PFSK-1 (cell line): ENCODE results near the gene RSRC1.

Experiments used
- FOXP2 ChIP-seq: optimal IDR thresholded peaks from 2 replicates; pipeline ENCODE3; 2011; ENCODE audit warnings: borderline replicate concordance, control low read depth, inconsistent platforms; ENCODE audit not compliant: insufficient read depth; ENCODE audit errors: extremely low read length, extremely low read depth
- POLR2AphosphoS5 ChIP-seq: IDR thresholded peaks from 2 replicates; pipeline ENCODE4 v1.6.1; 2012; ENCODE audit warnings: low read depth, mild to moderate bottlenecking, control low read depth, low read length, moderate library complexity
- SIN3A ChIP-seq: IDR thresholded peaks from 2 replicates; pipeline ENCODE4 v1.6.1; 2012; ENCODE audit warnings: mild to moderate bottlenecking, low read length, moderate library complexity, borderline replicate concordance; ENCODE audit not compliant: insufficient read depth
- TAF1 ChIP-seq: IDR thresholded peaks from 2 replicates; pipeline ENCODE4 v1.6.1; 2012; ENCODE audit warnings: low read length, control low read depth, borderline replicate concordance; ENCODE audit not compliant: insufficient read depth
- TF ChIP-seq, protein P1 (sequence below), 2 experiments: IDR thresholded peaks; 2 replicates each; pipeline versions ENCODE4 v1.6.1 to v1.8.0; 2011 to 2012; ENCODE audit warnings: low read depth in 2 of 2, low read length in 2 of 2, control low read depth in 1 of 2, inconsistent platforms in 1 of 2, mild to moderate bottlenecking in 1 of 2, moderate library complexity in 1 of 2; ENCODE audit not compliant: insufficient read depth in 1 of 2

RSRC1 gene

DNA sequence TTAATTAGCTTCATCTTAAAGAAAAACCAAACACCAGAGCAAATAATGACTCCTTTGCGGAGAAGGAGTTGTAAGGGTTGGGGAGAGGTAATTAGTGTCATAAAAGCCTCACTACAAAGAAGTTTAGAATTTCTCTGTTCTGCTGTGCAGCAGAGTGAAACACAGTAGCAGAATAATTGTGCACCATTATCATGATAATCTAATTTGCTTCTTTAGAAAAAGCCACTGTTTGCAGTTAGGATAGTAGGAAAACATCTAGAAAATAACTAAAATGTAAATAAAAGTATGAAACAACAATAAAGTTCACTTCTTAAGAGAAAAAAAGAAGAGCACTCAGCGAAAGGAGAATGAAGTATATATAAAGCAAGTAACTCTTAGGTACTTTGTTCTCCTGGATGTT lies 9.2 kb upstream of the RSRC1 start:
- no peak for TF ChIP-seq POLR2AphosphoS5

DNA sequence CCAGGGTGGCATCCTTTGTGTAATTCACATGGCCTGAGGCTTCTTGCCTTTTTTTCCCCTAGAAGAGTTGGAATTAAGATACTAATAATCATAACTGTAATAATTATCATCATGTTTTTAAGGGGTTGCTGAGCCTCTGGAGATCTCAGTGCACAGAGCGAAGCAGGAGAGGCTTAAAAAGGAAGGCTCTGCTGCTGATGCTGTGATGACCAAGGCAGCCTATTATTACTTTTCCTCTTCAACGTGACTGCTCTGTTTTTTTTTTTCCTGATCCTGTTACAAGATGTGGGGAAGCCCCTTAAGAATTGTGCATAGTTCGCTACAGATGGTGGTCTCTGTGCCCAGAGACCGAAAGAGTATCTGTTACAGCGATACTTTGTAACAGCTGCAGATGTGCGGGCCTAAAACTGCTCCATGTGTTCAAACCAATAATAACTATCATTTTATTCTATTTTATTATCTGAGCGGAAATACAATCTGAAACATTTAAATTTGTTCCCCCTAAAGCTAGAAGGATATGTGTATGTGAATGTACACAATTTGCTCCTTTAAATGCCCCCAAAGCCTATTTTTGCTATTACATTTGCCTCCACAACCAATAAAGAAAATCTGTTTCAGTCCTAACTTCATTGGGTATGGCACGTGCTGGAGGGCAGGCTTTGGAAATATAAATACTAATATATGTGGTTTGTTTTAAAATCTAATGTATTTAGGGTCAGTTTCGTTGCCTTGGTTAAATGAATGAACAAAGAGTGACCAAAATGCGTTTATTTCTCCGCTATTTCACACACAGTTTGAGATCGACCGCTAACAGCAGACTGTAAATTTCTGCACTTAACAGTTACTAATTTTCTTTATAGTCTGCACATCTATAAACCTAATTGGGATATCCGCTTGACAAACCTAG lies 8.3 kb upstream of the RSRC1 start:
- TF ChIP-seq, protein P1, sequence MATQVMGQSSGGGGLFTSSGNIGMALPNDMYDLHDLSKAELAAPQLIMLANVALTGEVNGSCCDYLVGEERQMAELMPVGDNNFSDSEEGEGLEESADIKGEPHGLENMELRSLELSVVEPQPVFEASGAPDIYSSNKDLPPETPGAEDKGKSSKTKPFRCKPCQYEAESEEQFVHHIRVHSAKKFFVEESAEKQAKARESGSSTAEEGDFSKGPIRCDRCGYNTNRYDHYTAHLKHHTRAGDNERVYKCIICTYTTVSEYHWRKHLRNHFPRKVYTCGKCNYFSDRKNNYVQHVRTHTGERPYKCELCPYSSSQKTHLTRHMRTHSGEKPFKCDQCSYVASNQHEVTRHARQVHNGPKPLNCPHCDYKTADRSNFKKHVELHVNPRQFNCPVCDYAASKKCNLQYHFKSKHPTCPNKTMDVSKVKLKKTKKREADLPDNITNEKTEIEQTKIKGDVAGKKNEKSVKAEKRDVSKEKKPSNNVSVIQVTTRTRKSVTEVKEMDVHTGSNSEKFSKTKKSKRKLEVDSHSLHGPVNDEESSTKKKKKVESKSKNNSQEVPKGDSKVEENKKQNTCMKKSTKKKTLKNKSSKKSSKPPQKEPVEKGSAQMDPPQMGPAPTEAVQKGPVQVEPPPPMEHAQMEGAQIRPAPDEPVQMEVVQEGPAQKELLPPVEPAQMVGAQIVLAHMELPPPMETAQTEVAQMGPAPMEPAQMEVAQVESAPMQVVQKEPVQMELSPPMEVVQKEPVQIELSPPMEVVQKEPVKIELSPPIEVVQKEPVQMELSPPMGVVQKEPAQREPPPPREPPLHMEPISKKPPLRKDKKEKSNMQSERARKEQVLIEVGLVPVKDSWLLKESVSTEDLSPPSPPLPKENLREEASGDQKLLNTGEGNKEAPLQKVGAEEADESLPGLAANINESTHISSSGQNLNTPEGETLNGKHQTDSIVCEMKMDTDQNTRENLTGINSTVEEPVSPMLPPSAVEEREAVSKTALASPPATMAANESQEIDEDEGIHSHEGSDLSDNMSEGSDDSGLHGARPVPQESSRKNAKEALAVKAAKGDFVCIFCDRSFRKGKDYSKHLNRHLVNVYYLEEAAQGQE (IDR thresholded peaks at IDR 0.05; ENCODE audit: insufficient read depth in 1 of 2, low read depth in 2 of 2, low read length in 2 of 2): no peak
- no peak for TF ChIP-seq FOXP2
- no peak for TF ChIP-seq TAF1
- no peak for TF ChIP-seq POLR2AphosphoS5
- no peak for TF ChIP-seq SIN3A

DNA sequence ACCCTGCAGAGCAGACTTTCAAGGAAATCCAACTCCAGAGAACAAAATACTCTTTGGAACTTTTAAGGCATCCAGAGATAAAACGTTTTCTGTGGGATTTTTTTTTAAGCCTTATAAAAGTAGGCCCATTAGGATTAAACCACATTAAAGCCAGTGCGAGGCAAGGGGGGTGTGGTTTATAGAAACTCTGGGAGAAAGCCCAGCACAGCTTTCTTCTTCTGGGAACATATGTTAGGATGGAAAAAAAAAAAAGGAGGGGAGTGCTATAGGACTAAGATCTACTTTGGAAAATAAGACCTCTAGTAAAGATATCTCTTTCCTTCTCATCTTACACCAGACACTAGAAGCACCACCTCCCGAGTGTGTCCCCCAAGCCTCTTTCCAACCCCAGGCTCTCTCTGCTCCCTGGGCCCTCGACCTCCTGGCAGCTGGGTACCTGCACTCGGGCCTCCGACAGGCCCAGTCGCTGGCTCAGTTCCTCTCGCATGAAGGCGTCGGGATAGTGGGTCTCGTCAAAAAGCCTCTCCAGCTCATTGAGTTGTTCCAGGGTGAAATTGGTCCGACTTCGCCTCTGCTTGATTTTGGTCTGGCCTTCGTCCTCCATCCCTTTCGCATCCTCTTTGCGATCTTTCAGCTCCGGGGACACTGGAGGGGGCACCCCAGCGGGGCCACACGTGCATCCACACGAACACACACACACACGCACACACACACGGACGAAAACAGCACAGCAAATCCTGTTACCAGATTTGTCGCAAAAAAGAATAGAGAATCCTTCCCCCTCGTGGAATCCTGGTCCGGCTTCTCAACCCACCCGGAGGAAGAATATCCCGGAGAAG lies 7.4 kb upstream of the RSRC1 start:
- TF ChIP-seq SIN3A (no peak), FOXP2 (no peak), POLR2AphosphoS5 (no peak), TAF1 (no peak)
- TF ChIP-seq, protein P1 (IDR thresholded peaks at IDR 0.05; ENCODE audit: insufficient read depth in 1 of 2, low read depth in 2 of 2, low read length in 2 of 2): no peak

DNA sequence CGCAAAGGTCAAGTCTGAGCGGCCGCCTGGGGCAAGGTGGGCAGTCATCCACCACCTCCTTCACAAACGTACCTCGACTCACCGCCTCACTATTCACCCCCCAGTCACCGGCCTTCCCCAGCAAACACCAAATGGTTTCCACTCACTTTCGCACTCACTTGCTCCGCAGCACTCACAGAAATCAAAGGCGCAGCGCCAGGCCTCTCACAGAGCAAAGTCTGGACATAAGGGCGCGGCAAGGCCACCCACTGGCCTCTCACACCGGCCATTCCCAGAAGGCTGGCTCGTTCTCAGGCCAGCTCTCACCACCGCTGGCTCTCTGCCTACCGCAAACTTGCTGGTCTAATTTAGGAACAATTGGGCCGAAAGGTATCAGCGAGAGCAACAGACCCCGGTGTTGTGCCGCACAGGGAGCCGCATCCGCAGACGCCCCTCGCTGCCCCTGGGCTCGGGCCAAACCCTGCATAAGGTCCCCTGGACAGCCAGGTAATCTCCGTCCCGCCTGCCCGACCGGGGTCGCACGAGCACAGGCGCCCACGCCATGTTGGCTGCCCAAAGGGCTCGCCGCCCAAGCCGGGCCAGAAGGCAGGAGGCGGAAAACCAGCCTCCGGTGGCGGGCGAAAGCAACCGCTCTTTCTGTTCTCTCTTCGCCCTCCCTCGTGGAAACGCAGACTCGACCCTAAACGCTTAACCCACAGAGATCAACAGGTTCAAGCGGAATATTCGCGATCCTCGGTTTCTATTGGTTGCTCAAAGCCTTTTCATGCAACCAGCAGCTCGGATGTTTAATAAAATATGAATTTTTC lies 6.6 kb upstream of the RSRC1 start:
- TF ChIP-seq, protein P1 (IDR thresholded peaks at IDR 0.05; ENCODE audit: insufficient read depth in 1 of 2, low read depth in 2 of 2, low read length in 2 of 2): no peak
- TF ChIP-seq POLR2AphosphoS5 (no peak), TAF1 (no peak), SIN3A (no peak), FOXP2 (no peak)

DNA sequence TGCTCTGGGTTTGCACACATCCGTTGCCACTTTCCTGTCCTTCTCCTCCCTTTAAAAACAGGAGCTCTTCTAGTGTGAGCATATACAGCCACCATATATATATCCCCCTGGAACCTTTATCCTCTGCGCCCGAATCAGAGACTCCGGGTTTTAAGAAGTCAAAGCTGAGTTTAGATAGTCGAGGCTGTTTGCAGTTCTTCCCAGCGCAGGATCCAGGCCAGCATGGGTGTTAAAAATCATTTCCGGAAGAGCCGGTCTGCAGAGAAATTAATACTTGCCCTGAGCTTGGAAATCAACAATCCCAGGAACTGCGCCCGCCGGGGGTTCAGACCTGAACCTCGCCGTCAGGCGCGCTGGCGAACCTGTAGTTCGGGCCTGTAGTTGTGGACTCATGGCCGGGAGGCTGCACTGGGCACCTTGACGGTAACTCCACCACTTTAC lies 6.0 kb upstream of the RSRC1 start:
- TF ChIP-seq TAF1 (no peak), POLR2AphosphoS5 (no peak), SIN3A (no peak), FOXP2 (no peak)
- TF ChIP-seq, protein P1 (IDR thresholded peaks at IDR 0.05; ENCODE audit: insufficient read depth in 1 of 2, low read depth in 2 of 2, low read length in 2 of 2): no peak
